Activated CD4-positive, alpha-beta T cell treated with anti-CD3 and anti-CD28 coated beads, Interleukin-2, amount 10 ng/mL, durations not matched to agents 7 days and 5 days (primary cell): ENCODE data around the gene EEFSEC. TPM values are rescaled to one million over a fixed set of nuclear protein-coding genes. Genes with fewer than 3 reads are reported as not detected.
A peak's percentile ranks its signal among the peaks of the same experiment; 100 is the strongest.

Source experiments
- CTCF ChIA-PET: fragments of 350-600 bp; sonication (Branson Sonifier 250); formaldehyde crosslinking; loops from one replicate; lab custom pipeline; 2021; ENCODE audit warnings: antibody characterized with exemption; lab: Charles Lee
- POLR2A ChIA-PET: fragments of 350-600 bp; sonication (Branson Sonifier 250); formaldehyde crosslinking; loops from one replicate; lab custom pipeline; 2021; ENCODE audit warnings: antibody characterized with exemption; lab: Charles Lee
- DNase-seq: peaks from one replicate; pipeline ENCODE4 v3.0.0-alpha.2; 2020
- H3K27ac Mint-ChIP-seq: one replicate; pipeline ENCODE4 v1.8.0; 2021; ENCODE audit warnings: mild to moderate bottlenecking, moderate library complexity, mixed read lengths
- H3K27me3 Mint-ChIP-seq: one replicate; pipeline ENCODE4 v1.8.0; 2021; ENCODE audit warnings: mixed read lengths
- H3K36me3 Mint-ChIP-seq: one replicate; pipeline ENCODE4 v1.8.0; 2021; ENCODE audit warnings: low read depth, mixed read lengths
- H3K4me1 Mint-ChIP-seq: one replicate; pipeline ENCODE4 v1.8.0; 2021; ENCODE audit warnings: mixed read lengths
- H3K4me3 Mint-ChIP-seq: one replicate; pipeline ENCODE4 v1.8.0; 2021; ENCODE audit warnings: mild to moderate bottlenecking, moderate library complexity, mixed read lengths
- H3K9me3 Mint-ChIP-seq: one replicate; pipeline ENCODE4 v1.8.0; 2021; ENCODE audit warnings: mixed read lengths
- total RNA-seq, 2 experiments: library from RNA; stranded (reverse); gene quantifications; one replicate each; pipeline ENCODE4 v1.2.3, GENCODE V29; 2021

EEFSEC gene
- total RNA-seq, 2 experiments from 2014 or later: 16.6 to 17.1 TPM

DNA sequence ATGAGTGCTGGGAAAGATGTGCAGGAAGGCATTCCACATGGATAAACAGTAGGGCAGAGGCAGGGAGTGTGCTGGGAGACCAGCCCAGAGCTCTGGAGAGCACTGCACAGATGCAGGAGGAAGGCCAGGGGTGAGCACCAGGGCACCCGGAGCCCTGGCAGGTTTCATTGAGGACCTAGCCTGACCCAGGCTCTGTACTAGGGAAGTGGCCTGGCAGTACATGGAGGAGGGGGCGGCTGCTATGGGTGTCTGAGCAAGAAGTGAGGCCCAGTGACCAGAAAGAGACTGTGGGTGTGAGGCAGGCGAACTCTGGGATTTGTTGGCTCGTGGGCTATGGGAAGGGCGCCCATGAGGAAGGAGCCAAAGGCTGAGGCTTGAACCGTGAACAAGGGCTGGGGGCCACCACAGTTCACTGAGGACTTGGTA is 174.3 kb downstream of the EEFSEC start:
- H3K4me1 Mint-ChIP-seq: peaks cover 24% of the 10 kb centered on the region
- peak overlapping the region; percentile 58 for H3K27ac Mint-ChIP-seq
- ChIA-PET CTCF (no interaction called here), POLR2A (no interaction called here)
- no peak overlapping the region for H3K4me3 Mint-ChIP-seq
- no peaks in the 10 kb centered on the region for H3K36me3 Mint-ChIP-seq
- DNase-seq: no peak
- H3K27me3 Mint-ChIP-seq: no peaks in the 10 kb centered on the region
- no peaks in the 10 kb centered on the region for H3K9me3 Mint-ChIP-seq

DNA sequence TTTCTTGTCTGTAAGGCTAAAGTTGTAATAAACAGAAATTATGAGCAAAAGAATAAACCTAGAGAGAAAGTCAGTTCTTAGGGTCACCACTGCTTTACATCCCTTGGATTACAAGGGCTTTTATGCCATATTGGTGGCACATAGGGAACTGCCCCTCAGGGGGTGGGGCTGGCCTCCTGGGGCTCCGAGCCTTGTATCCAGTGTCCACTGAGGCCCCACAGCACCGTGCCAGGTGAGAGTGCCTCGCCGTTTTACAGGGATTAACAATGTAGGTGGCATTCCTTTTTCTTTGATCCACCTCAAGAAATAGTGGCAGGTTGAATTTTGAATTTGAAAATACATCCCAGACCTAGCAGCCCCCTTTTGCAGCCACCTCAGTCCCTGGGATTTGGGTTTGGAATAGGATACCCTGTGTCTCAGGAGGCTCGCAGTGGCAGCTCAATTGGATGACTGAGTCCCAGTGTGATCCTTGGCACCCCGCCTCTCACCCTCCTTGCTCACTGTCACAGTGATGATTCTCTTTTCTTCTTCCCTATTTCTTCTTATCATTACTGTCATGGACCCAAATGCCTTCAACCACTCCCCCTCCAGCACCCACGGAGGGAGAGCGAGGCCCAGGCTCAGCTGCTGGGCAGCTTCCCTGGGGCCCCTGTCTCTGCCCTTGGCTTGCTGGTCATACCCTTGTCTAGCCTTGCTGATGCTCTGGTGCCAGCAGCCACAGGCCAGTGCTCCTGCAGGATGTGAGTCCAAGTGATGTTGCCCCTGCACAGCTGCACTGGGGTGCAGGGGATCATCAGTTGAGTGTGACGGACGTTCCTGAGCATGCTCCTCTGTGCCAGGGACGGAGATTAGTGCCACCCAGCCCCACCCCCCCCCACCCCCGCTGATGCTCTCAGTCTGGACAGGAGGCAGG is 175.5 kb downstream of the EEFSEC start:
- no peaks in the 10 kb centered on the region for H3K36me3 Mint-ChIP-seq
- CTCF ChIA-PET: no interaction called here
- H3K9me3 Mint-ChIP-seq: no peaks in the 10 kb centered on the region
- H3K4me3 Mint-ChIP-seq: no peak overlapping the region
- POLR2A ChIA-PET: no interaction called here
- H3K27me3 Mint-ChIP-seq: no peaks in the 10 kb centered on the region
- no peak overlapping the region for H3K27ac Mint-ChIP-seq
- peaks cover 24% of the 10 kb centered on the region for H3K4me1 Mint-ChIP-seq
- no peak for DNase-seq

DNA sequence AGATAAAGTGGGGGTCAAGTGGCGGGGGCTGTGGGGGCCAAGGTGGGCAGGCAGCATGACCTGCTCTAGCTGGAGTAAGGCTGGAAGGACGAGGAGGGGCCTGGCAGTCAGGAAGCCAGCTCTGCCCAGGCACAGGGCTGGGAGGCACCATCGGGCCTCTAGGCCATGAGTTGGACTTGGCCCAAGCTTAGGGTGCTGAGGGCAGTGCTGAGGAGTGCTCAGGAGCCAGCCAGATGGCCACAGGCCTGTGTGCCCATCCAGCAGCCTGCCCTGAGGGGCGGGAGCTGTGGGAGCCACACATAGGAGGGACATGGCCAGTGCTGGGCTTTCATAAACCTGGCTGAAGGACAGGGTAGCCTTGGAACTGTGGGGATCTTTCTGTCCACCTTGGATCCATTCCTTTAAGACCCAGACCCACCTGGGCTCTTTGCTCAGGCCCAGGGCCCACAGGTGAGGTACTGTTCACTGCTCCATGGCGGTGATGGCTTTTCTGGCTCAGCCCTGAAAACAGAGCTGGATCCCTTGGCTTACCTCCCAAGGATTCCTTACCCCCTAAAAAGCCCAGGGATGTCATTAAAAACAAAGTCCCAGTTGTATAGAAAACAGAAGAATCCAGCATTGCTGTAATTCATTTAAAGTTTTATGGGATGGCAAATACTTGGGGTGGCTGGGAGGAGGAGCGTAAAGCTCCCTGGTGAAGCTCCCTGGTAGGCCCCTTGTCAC is 176.4 kb downstream of the EEFSEC start:
- H3K36me3 Mint-ChIP-seq: no peaks in the 10 kb centered on the region
- DNase-seq: no peak
- H3K27me3 Mint-ChIP-seq: no peaks in the 10 kb centered on the region
- H3K4me1 Mint-ChIP-seq: peaks cover 24% of the 10 kb centered on the region
- no peak overlapping the region for H3K4me3 Mint-ChIP-seq
- no peaks in the 10 kb centered on the region for H3K9me3 Mint-ChIP-seq
- POLR2A ChIA-PET: no interaction called here
- CTCF ChIA-PET: interaction anchor here (0.6 to 0.9 kb wide), 2 partner anchors 21 to 26 kb away, joined by 3 read pairs; no protein-coding TSS in a partner anchor
- no peak overlapping the region for H3K27ac Mint-ChIP-seq

DNA sequence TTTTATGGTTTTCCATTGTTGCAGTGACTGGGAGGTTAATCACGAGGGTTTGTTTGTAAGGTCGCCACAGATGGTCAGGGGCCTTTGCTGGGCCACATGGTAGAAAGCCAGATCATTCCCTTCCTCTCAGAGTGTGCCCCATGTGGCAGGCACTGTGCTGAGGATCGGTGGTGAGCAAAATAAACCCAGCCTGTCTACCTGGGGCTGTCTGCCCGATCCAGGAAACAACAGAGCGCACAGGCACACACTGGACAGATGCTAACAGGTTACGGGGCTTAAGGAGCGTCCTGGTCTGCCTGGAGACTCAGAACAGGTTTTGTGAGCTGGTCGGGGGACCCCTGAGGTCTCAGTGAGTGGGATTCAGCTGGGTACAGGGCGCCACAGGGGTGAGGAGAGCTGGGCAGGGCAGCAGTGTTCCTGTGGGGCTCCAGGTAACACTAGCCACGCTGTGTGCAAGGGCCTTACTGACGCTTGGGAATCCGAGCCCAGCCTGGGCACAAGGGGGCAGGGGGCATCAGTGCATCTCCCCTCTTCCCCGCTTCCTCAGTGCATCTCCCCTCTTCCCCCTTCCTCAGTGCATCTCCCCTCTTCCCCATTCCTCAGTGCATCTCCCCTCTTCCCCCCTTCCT is 177.0 kb downstream of the EEFSEC start:
- ChIA-PET CTCF (interaction anchor here (0.6 to 0.9 kb wide), 2 partner anchors 22 to 25 kb away, joined by 3 read pairs; no protein-coding TSS in a partner anchor), POLR2A (no interaction called here)
- DNase-seq: no peak
- Mint-ChIP-seq H3K4me3 (no peak overlapping the region), H3K27ac (no peak overlapping the region), H3K4me1 (peaks cover 24% of the 10 kb centered on the region), H3K36me3 (no peaks in the 10 kb centered on the region), H3K9me3 (no peaks in the 10 kb centered on the region), H3K27me3 (no peaks in the 10 kb centered on the region)

DNA sequence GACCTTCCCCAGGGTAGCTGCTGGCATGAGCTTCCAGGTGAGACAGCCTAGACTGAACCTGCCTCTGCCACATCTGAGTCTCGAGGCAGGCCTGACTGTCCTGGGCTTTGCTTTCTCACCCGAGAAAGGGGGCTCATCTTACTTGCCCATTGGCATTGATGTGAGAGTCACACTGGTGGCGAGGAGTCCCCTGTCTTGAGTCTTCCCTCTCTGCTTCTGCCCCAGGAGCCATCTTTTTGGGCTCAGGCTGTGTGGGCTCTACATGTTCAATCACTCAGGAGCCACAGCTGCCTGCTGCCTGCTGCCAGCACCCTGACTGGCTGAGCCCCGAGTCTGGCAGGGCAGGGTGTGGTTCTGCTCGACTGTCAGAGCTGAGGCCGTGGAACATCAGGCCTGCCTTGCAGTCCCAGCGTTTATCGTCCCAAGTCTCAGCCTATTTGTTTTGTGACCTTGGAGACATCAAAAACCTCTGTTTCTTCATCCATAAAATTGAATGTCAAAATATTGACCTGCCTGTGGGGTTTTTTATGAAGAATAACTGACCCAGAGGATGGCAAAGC is 180.9 kb downstream of the EEFSEC start:
- no peaks in the 10 kb centered on the region for H3K36me3 Mint-ChIP-seq
- no peaks in the 10 kb centered on the region for H3K27me3 Mint-ChIP-seq
- DNase-seq: no peak
- peaks cover 5% of the 10 kb centered on the region for H3K4me1 Mint-ChIP-seq
- ChIA-PET CTCF (interaction anchor here (1.1 kb wide), 2 partner anchors 37 to 318 kb away, joined by 3 read pairs; no protein-coding TSS in a partner anchor), POLR2A (no interaction called here)
- no peak overlapping the region for H3K4me3 Mint-ChIP-seq
- no peaks in the 10 kb centered on the region for H3K9me3 Mint-ChIP-seq
- H3K27ac Mint-ChIP-seq: no peak overlapping the region

DNA sequence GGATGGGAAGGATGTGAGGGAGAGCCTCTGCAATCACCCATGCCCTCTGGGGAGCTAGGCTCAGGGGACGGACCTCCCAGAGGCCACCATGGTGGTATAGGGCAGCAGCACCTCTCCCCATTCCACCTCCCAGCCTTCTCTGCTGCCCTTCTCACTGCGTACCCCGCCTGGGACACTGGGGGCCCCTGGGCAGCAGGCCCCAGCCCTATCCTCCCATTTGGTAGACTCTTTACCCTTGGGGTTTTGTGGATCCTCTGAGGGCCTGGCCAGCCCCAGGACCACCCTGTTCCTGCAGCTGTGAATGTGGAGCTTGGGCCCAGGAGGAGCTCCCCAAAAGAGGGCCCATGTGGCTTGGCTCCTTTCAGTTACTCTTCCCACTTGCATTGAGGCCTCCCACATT is 181.5 kb downstream of the EEFSEC start:
- no peaks in the 10 kb centered on the region for H3K9me3 Mint-ChIP-seq
- H3K4me3 Mint-ChIP-seq: no peak overlapping the region
- H3K27me3 Mint-ChIP-seq: no peaks in the 10 kb centered on the region
- no peaks in the 10 kb centered on the region for H3K36me3 Mint-ChIP-seq
- peaks cover 5% of the 10 kb centered on the region for H3K4me1 Mint-ChIP-seq
- H3K27ac Mint-ChIP-seq: no peak overlapping the region
- ChIA-PET CTCF (interaction anchor here (1.1 to 1.2 kb wide), 2 partner anchors 11 to 318 kb away, joined by 3 to 4 read pairs; no protein-coding TSS in a partner anchor), POLR2A (no interaction called here)
- DNase-seq: no peak

DNA sequence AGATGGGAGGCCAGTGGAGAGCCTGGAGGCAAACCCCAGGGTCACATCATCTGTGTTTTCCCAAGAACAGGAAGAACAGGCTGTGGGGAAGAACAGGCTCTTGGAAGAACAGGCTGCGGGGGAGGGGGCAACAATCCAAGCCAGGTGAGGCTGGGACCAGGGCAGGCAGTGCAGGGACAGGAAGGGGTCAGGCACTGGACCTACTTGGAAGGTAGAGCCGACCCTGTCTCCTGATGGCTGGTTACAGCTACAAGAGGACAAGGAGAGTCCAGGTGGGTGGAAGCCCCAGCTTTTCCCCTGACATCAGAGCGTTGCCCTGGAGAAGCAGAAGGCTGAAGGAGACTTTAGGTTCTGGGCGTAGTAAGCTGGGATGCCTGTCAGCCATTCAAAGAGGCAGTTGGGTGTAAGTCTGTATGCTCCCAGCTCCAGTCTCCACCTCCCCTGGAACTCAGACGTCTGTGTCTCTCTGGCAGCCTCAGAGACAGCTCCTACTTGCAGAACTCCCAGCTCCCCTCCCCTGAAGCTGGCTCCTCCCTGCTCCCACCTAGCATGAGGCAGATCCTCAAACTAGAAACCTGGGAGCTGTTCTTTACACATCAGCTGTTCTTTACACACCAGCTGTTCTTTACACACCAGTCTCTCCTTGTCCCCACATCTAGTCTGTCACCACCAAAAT is 182.5 kb downstream of the EEFSEC start:
- no peak overlapping the region for H3K27ac Mint-ChIP-seq
- H3K4me3 Mint-ChIP-seq: no peak overlapping the region
- peaks cover 5% of the 10 kb centered on the region for H3K4me1 Mint-ChIP-seq
- H3K27me3 Mint-ChIP-seq: no peaks in the 10 kb centered on the region
- POLR2A ChIA-PET: interaction anchor here (0.6 kb wide), 1 partner anchor 9 kb away, joined by 3 read pairs; no protein-coding TSS in a partner anchor
- no peaks in the 10 kb centered on the region for H3K36me3 Mint-ChIP-seq
- no peaks in the 10 kb centered on the region for H3K9me3 Mint-ChIP-seq
- DNase-seq: no peak
- CTCF ChIA-PET: interaction anchor here (1.1 to 1.2 kb wide), 2 partner anchors 10 to 319 kb away, joined by 3 to 4 read pairs; no protein-coding TSS in a partner anchor

DNA sequence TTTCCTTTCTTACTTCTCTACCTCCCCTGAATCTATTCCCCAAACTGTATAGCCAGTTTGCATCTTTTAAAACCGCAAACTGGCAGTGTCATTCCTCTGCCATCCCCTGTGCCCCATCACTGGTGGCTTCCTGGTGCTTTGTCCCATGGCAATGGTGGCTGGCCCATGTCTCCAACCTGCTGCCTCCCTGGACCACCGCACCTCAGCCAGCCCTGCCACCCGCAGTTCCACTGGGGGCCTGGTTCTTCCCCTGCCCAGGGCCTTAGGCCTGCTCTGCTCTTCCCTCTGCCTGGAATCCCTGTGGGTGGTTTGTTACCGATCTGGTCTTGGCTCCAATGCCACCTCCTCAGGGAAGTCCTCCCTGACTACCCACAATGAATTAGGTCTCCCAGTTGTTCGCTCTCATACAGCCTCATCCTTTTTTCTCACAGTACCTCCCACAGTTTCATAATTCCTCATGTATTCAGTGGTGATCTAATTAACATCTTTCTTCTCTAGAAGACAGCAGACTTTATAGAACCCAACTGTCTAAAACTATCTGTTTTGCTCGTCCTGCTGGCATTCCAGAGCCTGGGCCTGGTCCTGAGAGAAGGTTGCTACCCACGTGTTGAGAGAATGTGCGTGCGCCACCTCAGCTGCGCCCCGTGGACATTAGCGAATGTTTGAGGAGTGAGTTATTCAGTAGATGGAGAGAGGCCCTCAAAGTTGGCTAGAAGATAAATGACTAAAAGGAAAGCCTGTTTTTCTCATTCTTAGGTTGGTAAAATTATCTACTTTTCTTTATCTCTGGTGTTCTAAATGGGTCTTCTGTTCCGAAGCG is 183.3 kb downstream of the EEFSEC start:
- Mint-ChIP-seq H3K27ac (no peak overlapping the region), H3K9me3 (no peaks in the 10 kb centered on the region), H3K27me3 (no peaks in the 10 kb centered on the region), H3K36me3 (no peaks in the 10 kb centered on the region), H3K4me1 (peaks cover 3% of the 10 kb centered on the region), H3K4me3 (no peak overlapping the region)
- no peak for DNase-seq
- ChIA-PET POLR2A (interaction anchor here (0.6 kb wide), 1 partner anchor 8 kb away, joined by 3 read pairs; no protein-coding TSS in a partner anchor), CTCF (no interaction called here)

DNA sequence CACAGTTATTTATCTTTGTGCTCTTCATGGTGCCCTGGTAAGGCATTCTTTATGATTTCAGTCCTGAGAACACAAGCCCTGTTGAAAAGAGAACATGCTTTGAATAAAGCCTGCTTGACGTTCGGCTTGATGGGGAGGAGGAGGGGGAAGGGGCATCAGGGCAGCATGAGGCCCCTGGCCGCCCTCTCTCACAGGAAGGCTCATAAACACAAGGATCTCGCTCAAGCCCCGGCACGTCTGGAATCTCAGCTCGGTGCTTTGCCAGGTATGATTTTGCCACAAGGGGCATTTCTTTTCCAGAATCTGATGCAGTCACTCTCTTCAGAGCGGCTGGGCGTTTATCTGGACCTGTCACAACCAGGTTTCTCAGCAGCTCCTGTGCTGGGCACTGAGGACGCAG is 184.0 kb downstream of the EEFSEC start:
- CTCF ChIA-PET: no interaction called here
- no peaks in the 10 kb centered on the region for H3K4me1 Mint-ChIP-seq
- POLR2A ChIA-PET: no interaction called here
- H3K27me3 Mint-ChIP-seq: no peaks in the 10 kb centered on the region
- no peaks in the 10 kb centered on the region for H3K36me3 Mint-ChIP-seq
- no peak overlapping the region for H3K4me3 Mint-ChIP-seq
- no peak for DNase-seq
- H3K9me3 Mint-ChIP-seq: no peaks in the 10 kb centered on the region
- H3K27ac Mint-ChIP-seq: no peak overlapping the region

DNA sequence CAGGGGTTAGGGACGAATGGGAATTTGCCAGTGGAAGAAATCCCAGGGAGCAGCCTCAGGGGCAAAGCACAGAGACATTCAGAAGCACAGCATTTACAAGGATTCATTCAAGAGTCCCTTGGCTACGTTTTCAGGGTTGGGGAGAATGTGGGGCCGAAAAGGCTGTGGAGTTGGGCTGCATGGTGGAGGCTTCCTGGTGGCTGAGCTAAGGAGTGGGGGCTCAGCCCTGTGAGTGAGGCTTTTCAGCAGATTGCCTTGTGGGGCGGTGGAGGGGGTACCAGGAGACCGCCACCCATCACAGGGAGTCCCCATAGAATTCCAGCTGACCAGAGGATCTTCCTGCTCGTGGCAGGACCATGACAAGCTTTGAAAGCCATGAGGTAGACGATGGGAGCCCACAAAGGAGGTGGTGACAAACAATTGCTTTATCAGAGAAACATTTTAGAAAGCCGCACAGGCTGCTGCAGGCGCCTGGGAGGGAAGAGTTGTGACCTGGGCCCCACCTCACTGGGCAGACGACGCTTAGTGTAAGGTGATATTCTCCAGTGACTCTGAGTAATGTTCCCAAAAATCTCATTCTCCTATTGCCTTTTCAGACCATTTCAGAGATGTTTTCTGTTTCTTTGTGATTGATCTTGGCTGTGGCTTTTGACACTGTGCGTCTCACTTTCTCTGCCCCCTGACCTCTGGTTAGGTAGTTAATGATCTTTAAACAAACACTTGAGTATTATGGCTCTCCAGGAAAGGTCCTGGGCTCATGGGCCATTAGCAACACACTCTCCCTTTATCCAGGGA is 185.5 kb downstream of the EEFSEC start:
- CTCF ChIA-PET: no interaction called here
- no peaks in the 10 kb centered on the region for H3K9me3 Mint-ChIP-seq
- H3K4me1 Mint-ChIP-seq: no peaks in the 10 kb centered on the region
- no peak for DNase-seq
- H3K27ac Mint-ChIP-seq: no peak overlapping the region
- POLR2A ChIA-PET: no interaction called here
- no peaks in the 10 kb centered on the region for H3K27me3 Mint-ChIP-seq
- no peak overlapping the region for H3K4me3 Mint-ChIP-seq
- no peaks in the 10 kb centered on the region for H3K36me3 Mint-ChIP-seq

DNA sequence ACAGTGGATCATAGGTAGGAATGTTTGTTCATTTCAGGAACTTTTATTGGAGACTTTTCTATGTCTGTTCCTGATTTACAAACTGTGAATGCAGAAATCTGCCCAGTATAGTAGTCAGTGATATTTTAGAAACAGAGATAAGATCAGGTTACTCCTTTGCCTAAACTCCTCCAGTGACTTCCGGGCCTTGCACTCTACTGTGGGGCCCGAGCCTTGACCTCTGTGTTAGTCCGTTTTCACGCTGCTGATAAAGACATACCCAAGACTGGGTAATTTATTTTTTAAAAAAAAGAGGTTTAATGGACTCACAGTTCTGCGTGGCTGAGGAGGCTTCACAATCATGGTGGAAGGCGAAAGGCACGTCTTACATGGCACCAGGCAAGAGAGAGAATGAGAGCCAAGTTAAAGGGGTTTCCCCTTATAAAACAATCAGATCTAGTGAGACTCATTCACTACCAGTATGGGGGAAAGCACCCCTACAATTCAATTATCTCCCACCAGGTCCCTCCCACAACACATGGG is 186.3 kb downstream of the EEFSEC start:
- POLR2A ChIA-PET: no interaction called here
- Mint-ChIP-seq H3K4me1 (no peaks in the 10 kb centered on the region), H3K36me3 (no peaks in the 10 kb centered on the region), H3K9me3 (no peaks in the 10 kb centered on the region), H3K4me3 (no peak overlapping the region), H3K27me3 (no peaks in the 10 kb centered on the region), H3K27ac (no peak overlapping the region)
- CTCF ChIA-PET: no interaction called here
- no peak for DNase-seq
